ENCODE data around the gene MRPL3. TPM values are rescaled to one million over a fixed set of nuclear protein-coding genes. Genes with fewer than 3 reads are reported as not detected.

The MRPL3 gene
- total RNA-seq, 1 experiment from 2014 or later, result 210 TPM

DNA sequence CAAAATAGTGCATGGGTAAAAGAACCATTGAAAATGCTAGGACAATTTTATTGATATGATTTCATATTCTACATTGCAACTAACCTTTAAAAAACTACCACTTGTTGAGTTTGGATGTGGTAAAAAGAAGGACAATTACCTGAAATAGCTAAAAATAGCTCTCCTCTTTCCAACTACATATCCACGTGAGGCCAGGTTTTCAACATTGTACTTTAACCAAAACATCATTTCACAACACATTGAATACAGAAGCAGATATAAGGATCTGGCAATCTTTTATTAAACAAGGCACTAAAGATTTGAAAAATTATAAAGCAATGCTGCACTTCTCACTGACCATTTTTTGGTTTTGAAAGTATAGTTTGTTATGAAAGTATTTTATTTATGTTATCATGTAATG is 28.1 kb upstream of the MRPL3 start:
- Mint-ChIP-seq H3K4me3 (ENCODE audit: low read depth, unreplicated experiment) (no peak overlapping the region), H3K36me3 (ENCODE audit: insufficient read depth, unreplicated experiment) (no peaks in the 10 kb centered on the region), H3K4me1 (ENCODE audit: low read depth, unreplicated experiment) (no peaks in the 10 kb centered on the region), H3K9me3 (ENCODE audit: low read depth, unreplicated experiment) (no peaks in the 10 kb centered on the region), H3K27ac (ENCODE audit: unreplicated experiment) (no peak overlapping the region), H3K27me3 (ENCODE audit: unreplicated experiment) (peaks cover 24% of the 10 kb centered on the region)
- TF ChIP-seq, protein P1, sequence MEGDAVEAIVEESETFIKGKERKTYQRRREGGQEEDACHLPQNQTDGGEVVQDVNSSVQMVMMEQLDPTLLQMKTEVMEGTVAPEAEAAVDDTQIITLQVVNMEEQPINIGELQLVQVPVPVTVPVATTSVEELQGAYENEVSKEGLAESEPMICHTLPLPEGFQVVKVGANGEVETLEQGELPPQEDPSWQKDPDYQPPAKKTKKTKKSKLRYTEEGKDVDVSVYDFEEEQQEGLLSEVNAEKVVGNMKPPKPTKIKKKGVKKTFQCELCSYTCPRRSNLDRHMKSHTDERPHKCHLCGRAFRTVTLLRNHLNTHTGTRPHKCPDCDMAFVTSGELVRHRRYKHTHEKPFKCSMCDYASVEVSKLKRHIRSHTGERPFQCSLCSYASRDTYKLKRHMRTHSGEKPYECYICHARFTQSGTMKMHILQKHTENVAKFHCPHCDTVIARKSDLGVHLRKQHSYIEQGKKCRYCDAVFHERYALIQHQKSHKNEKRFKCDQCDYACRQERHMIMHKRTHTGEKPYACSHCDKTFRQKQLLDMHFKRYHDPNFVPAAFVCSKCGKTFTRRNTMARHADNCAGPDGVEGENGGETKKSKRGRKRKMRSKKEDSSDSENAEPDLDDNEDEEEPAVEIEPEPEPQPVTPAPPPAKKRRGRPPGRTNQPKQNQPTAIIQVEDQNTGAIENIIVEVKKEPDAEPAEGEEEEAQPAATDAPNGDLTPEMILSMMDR (IDR thresholded peaks at IDR 0.05; ENCODE audit: unreplicated experiment), result no peak
- intact Hi-C loops (cut with micrococcal nuclease; ENCODE audit: unreplicated experiment), result no loop called here
- CTCF ChIA-PET, result interaction anchor here (0.6 to 1.2 kb wide), 2 partner anchors 12 to 82 kb away, joined by 3 to 6 read pairs; no protein-coding TSS in a partner anchor
- no peak for DNase-seq
- BruUV-seq (replicated peaks), result no TSS peak

DNA sequence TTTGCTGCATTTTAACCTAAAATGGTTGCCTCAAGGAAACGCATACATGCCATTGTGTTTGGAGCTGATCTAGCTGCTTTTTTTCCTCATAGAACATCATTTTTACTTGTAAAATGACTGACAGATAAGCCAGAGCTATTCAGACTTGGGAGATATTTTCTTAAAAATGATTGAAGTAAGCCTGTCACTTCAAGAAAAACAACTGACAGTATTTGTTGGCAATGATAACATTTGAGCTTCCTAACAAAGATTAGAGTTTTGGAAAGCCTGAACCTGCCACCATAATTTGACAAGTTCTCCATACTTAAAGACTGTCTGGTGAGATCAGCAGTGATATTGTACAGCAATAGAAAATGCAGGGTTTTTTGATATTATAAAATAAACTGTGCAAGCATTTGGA is 27.6 kb upstream of the MRPL3 start:
- no peaks in the 10 kb centered on the region for H3K4me1 Mint-ChIP-seq (ENCODE audit: low read depth, unreplicated experiment)
- BruUV-seq (replicated peaks), result TSS peak; percentile 36
- TF ChIP-seq, protein P1 (IDR thresholded peaks at IDR 0.05; ENCODE audit: unreplicated experiment), result no peak
- intact Hi-C loops (cut with micrococcal nuclease; ENCODE audit: unreplicated experiment), result no loop called here
- no peak overlapping the region for H3K4me3 Mint-ChIP-seq (ENCODE audit: low read depth, unreplicated experiment)
- no peaks in the 10 kb centered on the region for H3K9me3 Mint-ChIP-seq (ENCODE audit: low read depth, unreplicated experiment)
- H3K27ac Mint-ChIP-seq (ENCODE audit: unreplicated experiment), result no peak overlapping the region
- H3K36me3 Mint-ChIP-seq (ENCODE audit: insufficient read depth, unreplicated experiment), result no peaks in the 10 kb centered on the region
- DNase-seq, result no peak
- H3K27me3 Mint-ChIP-seq (ENCODE audit: unreplicated experiment), result peaks cover 24% of the 10 kb centered on the region
- CTCF ChIA-PET, result interaction anchor here (0.5 to 1.2 kb wide), 2 partner anchors 12 to 45 kb away, joined by 3 read pairs; no protein-coding TSS in a partner anchor

DNA sequence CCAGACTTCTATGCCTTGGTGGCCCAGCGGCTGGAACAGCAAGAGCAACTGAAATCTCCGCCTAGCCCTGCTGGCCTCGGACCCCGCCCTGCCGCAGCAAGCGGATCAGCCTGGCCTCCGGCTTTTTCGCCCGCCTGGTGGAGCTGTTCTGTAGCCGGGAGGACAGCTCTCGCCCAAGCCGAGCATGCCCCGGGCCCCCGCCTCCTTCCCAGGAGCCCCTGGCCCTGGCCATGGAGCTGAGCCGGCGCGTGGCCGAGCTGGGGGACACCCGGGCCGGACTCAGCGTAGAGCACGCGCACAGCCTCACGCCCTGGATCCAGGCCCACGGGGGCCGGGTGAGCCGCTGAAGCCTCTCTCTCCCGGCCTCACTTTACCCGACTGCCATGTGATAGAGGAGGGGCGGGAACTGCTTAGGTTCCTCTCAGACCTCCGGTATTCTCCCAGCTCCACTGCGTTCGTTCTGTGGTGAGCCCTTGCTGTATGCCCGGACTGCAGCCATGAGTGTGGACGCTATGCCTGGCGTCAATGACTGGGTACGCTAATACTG is 24.1 kb upstream of the MRPL3 start:
- H3K4me1 Mint-ChIP-seq (ENCODE audit: low read depth, unreplicated experiment), result no peaks in the 10 kb centered on the region
- H3K27ac Mint-ChIP-seq (ENCODE audit: unreplicated experiment), result no peak overlapping the region
- intact Hi-C loops (cut with micrococcal nuclease; ENCODE audit: unreplicated experiment), result no loop called here
- H3K4me3 Mint-ChIP-seq (ENCODE audit: low read depth, unreplicated experiment), result no peak overlapping the region
- DNase-seq, result no peak
- TF ChIP-seq, protein P1 (IDR thresholded peaks at IDR 0.05; ENCODE audit: unreplicated experiment), result no peak
- CTCF ChIA-PET, result interaction anchor here (1.2 kb wide), 1 partner anchor 11 kb away, joined by 3 read pairs; no protein-coding TSS in a partner anchor
- no TSS peak for BruUV-seq (replicated peaks)
- H3K9me3 Mint-ChIP-seq (ENCODE audit: low read depth, unreplicated experiment), result no peaks in the 10 kb centered on the region
- no peaks in the 10 kb centered on the region for H3K36me3 Mint-ChIP-seq (ENCODE audit: insufficient read depth, unreplicated experiment)
- H3K27me3 Mint-ChIP-seq (ENCODE audit: unreplicated experiment), result peaks cover 24% of the 10 kb centered on the region

DNA sequence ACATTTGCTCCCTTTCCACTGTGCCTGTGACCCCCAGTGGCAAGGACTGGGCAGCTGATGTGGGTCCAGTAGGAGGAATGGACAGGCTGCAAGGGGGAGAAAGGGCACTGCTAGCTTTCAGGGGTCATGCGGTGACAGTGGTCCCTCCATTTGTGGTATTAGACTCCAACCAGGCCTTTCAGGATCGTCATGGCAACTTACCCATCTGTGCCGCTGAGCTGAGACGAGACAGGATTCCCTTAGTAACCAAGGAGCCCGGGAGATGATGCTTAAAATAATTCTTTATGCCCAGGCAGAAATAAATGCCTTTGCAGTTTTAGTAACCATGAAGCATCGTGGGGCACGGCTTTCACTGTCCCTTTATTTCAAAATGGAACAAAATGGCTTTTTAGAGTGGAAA is 15.9 kb upstream of the MRPL3 start:
- CTCF ChIA-PET, result no interaction called here
- TF ChIP-seq, protein P1 (IDR thresholded peaks at IDR 0.05; ENCODE audit: unreplicated experiment), result no peak
- DNase-seq, result no peak
- BruUV-seq (replicated peaks), result no TSS peak
- Mint-ChIP-seq H3K4me1 (ENCODE audit: low read depth, unreplicated experiment) (no peaks in the 10 kb centered on the region), H3K36me3 (ENCODE audit: insufficient read depth, unreplicated experiment) (no peaks in the 10 kb centered on the region), H3K27ac (ENCODE audit: unreplicated experiment) (no peak overlapping the region), H3K4me3 (ENCODE audit: low read depth, unreplicated experiment) (no peak overlapping the region), H3K27me3 (ENCODE audit: unreplicated experiment) (no peaks in the 10 kb centered on the region), H3K9me3 (ENCODE audit: low read depth, unreplicated experiment) (no peaks in the 10 kb centered on the region)
- intact Hi-C loops (cut with micrococcal nuclease; ENCODE audit: unreplicated experiment), result no loop called here

All from Calu3 (cell line).